CD4-positive, alpha-beta T cell (primary cell): ENCODE data around the gene HPRT1. TPM values are rescaled to one million over a fixed set of nuclear protein-coding genes. Genes with fewer than 3 reads are reported as not detected.
A peak's percentile ranks its signal among the peaks of the same experiment; 100 is the strongest.

Experiments
- ATAC-seq: fragments of 200-7000 bp; cut with Tn5 transposase; one replicate; pipeline ENCODE4 v1.10.0; 2022; ENCODE audit warnings: mild to moderate bottlenecking; ENCODE audit not compliant: poor library complexity
- CTCF ChIA-PET: fragments of 350-600 bp; sonication (Branson Sonifier 250); formaldehyde crosslinking; loops from one replicate; lab custom pipeline; 2021; ENCODE audit warnings: antibody characterized with exemption, inconsistent platforms; lab: Charles Lee
- POLR2A ChIA-PET: fragments of 350-600 bp; sonication (Branson Sonifier 250); formaldehyde crosslinking; loops from one replicate; lab custom pipeline; 2021; ENCODE audit warnings: antibody characterized with exemption, inconsistent platforms; lab: Charles Lee
- DNase-seq, 14 experiments: peaks; one replicate each; pipeline ENCODE4 v3.0.0-alpha.2; 2013 to 2020; ENCODE audit warnings: mixed read lengths in 2 of 14
- H3K27ac ChIP-seq, 2 donors: one replicate each; pipeline versions ENCODE4 v1.5.1 to v1.7.0; 2013; ENCODE audit warnings: low read length in 2 of 2, low read depth in 1 of 2, mild to moderate bottlenecking in 1 of 2
- H3K27me3 ChIP-seq, 2 experiments: 1 replicate in 1 of 2; 2 replicates in 1 of 2; pipeline versions ENCODE4 v1.6.1 to v1.7.0; 2013; ENCODE audit warnings: low read length in 2 of 2, control low read depth in 1 of 2, mild to moderate bottlenecking in 1 of 2, moderate library complexity in 1 of 2; ENCODE audit not compliant: insufficient read depth in 2 of 2, control insufficient read depth in 1 of 2
- H3K36me3 ChIP-seq: one replicate; pipeline ENCODE4 v1.6.1; 2013; ENCODE audit warnings: low read length, control low read depth; ENCODE audit not compliant: insufficient read depth
- H3K4me1 ChIP-seq: one replicate; pipeline ENCODE4 v1.6.1; 2013; ENCODE audit warnings: low read length, control low read depth; ENCODE audit not compliant: insufficient read depth
- H3K4me3 ChIP-seq: one replicate; pipeline ENCODE4 v1.5.1; 2013; ENCODE audit warnings: mild to moderate bottlenecking, low read length, moderate library complexity
- H3K9me3 ChIP-seq, 2 experiments: 1 replicate in 1 of 2; 2 replicates in 1 of 2; pipeline versions ENCODE4 v1.6.1 to v1.7.0; 2013; ENCODE audit warnings: low read length in 2 of 2, mild to moderate bottlenecking in 2 of 2, control low read depth in 1 of 2, moderate library complexity in 1 of 2; ENCODE audit not compliant: control insufficient read depth in 1 of 2, insufficient read depth in 1 of 2
- H3K27ac Mint-ChIP-seq: one replicate; pipeline ENCODE4 v1.8.0; 2020; ENCODE audit warnings: mixed read lengths
- H3K27me3 Mint-ChIP-seq: one replicate; pipeline ENCODE4 v1.8.0; 2021; ENCODE audit warnings: mixed read lengths
- H3K36me3 Mint-ChIP-seq: one replicate; pipeline ENCODE4 v1.8.0; 2021; ENCODE audit warnings: low read depth, mixed read lengths
- H3K4me1 Mint-ChIP-seq: one replicate; pipeline ENCODE4 v1.8.0; 2021; ENCODE audit warnings: low read depth, mixed read lengths
- H3K4me3 Mint-ChIP-seq: one replicate; pipeline ENCODE4 v1.8.0; 2020; ENCODE audit warnings: mild to moderate bottlenecking, mixed read lengths
- H3K9me3 Mint-ChIP-seq: one replicate; pipeline ENCODE4 v1.8.0; 2020; ENCODE audit warnings: mixed read lengths
- intact Hi-C, 2 experiments: fragments of 100-400 bp; cut with DNase I in 1 of 2; cut with micrococcal nuclease in 1 of 2; formaldehyde crosslinking; loops; one replicate each; pipeline versions ENCODE4 v1.15.1 to v1.9.0; 2023 to 2025; cut with DNase I, micrococcal nuclease
- total RNA-seq, 174 experiments: library from RNA in 2 of 174; stranded (reverse) in 2 of 174; gene quantifications; one replicate each; pipeline ENCODE4 v1.2.3 and lab custom pipeline; 2021 to 2026
- TF ChIP-seq, protein P1 (sequence below): fragments of 200-600 bp; IDR thresholded peaks from one replicate; pipeline ENCODE4 v1.8.0; 2022; ENCODE audit warnings: antibody characterized with exemption, mild to moderate bottlenecking

Gene HPRT1
- total RNA-seq, 2 experiments from 2014 or later, result 14.1 to 15.5 TPM

DNA sequence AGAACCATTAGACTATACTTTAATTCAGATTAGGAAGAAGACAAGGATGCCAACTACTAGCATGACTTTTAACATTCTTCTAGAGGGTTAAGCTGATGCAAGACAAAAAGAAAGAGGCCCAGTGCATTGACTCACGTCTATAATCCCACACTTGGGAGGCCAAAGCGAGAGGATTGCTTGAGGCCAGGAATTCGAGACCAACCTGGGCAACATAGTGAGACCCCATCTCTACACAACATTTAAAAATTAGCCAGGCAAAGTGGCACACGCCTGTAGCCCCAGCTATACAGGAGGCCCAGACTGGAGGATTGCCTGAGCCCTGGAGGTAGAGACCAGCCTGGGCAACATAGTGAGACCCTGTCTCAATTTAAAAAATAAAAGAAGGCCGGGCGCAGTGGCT lies 40.2 kb upstream of the HPRT1 start:
- DNase-seq (no peak), ATAC-seq (no peak)
- Mint-ChIP-seq H3K4me1 (no peaks in the 10 kb centered on the region), H3K27me3 (no peaks in the 10 kb centered on the region), H3K27ac (no peak overlapping the region), H3K36me3 (peaks cover 40% of the 10 kb centered on the region), H3K9me3 (no peaks in the 10 kb centered on the region), H3K4me3 (no peak overlapping the region)
- ChIA-PET POLR2A (no interaction called here), CTCF (no interaction called here)
- TF ChIP-seq, protein P1, sequence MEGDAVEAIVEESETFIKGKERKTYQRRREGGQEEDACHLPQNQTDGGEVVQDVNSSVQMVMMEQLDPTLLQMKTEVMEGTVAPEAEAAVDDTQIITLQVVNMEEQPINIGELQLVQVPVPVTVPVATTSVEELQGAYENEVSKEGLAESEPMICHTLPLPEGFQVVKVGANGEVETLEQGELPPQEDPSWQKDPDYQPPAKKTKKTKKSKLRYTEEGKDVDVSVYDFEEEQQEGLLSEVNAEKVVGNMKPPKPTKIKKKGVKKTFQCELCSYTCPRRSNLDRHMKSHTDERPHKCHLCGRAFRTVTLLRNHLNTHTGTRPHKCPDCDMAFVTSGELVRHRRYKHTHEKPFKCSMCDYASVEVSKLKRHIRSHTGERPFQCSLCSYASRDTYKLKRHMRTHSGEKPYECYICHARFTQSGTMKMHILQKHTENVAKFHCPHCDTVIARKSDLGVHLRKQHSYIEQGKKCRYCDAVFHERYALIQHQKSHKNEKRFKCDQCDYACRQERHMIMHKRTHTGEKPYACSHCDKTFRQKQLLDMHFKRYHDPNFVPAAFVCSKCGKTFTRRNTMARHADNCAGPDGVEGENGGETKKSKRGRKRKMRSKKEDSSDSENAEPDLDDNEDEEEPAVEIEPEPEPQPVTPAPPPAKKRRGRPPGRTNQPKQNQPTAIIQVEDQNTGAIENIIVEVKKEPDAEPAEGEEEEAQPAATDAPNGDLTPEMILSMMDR, result no peak
- Histone ChIP-seq H3K36me3 (peaks cover 40% of the 10 kb centered on the region), H3K27ac (no peak overlapping the region), H3K9me3 (no peaks in the 10 kb centered on the region), H3K27me3 (no peaks in the 10 kb centered on the region), H3K4me1 (no peaks in the 10 kb centered on the region), H3K4me3 (no peak overlapping the region)
- intact Hi-C loops, result no loop called here

DNA sequence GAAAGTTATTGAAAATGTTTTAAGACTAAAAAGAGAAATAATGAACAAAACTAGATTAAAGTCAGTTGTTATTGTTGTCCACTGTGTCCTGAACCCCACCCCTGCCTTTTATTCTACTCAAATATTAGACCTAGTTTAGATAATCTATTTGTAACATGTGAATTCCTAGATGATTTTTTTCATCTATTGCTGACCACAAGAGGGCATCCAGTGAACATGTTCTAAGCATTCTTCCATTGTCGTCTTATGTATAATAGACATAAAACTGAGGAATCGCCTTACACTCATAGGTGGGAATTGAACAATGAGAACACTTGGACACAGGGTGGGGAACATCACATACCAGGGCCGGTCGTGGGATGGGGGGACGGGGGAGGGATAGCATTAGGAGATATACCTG lies 36.4 kb upstream of the HPRT1 start:
- Histone ChIP-seq H3K4me1 (no peaks in the 10 kb centered on the region), H3K4me3 (no peak overlapping the region), H3K27ac (no peak overlapping the region), H3K27me3 (no peaks in the 10 kb centered on the region), H3K9me3 (no peaks in the 10 kb centered on the region), H3K36me3 (peaks cover 15% of the 10 kb centered on the region)
- H3K4me1 Mint-ChIP-seq, result no peaks in the 10 kb centered on the region
- no peak overlapping the region for H3K4me3 Mint-ChIP-seq
- intact Hi-C loops, result no loop called here
- DNase-seq (peak in 1 of 14 experiments; percentile 0), ATAC-seq (no peak)
- ChIA-PET POLR2A (no interaction called here), CTCF (no interaction called here)
- H3K9me3 Mint-ChIP-seq, result no peaks in the 10 kb centered on the region
- H3K27ac Mint-ChIP-seq, result no peak overlapping the region
- no peaks in the 10 kb centered on the region for H3K27me3 Mint-ChIP-seq
- TF ChIP-seq, protein P1, result no peak
- H3K36me3 Mint-ChIP-seq, result peaks cover 22% of the 10 kb centered on the region

DNA sequence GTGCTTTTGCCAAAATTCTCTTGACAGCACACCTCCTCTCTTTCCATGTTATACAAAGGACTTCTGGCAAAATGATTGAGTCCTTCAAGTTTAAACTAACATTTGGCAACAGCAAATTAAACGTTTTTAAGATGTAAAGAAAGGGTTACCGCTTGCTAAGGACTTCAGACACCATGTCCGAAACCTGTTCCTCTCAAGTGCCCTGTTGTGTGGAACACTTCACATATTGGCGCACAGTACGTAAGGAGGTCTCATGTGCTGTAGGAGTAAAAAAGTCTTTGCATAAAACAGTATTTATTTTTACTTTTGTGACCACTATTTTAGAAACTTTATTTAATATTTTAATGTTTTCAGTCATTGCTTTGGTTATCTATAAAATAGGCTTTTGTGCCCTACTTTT lies 33.7 kb upstream of the HPRT1 start:
- H3K9me3 ChIP-seq, result no peaks in the 10 kb centered on the region
- H3K4me3 Mint-ChIP-seq, result no peak overlapping the region
- TF ChIP-seq, protein P1, result no peak
- no peaks in the 10 kb centered on the region for H3K27me3 ChIP-seq
- H3K9me3 Mint-ChIP-seq, result no peaks in the 10 kb centered on the region
- H3K4me3 ChIP-seq, result no peak overlapping the region
- H3K4me1 ChIP-seq, result no peaks in the 10 kb centered on the region
- peaks cover 8% of the 10 kb centered on the region for H3K36me3 ChIP-seq
- POLR2A ChIA-PET, result no interaction called here
- peaks cover 40% of the 10 kb centered on the region for H3K36me3 Mint-ChIP-seq
- no peak overlapping the region for H3K27ac ChIP-seq
- no peak for DNase-seq
- no peak overlapping the region for H3K27ac Mint-ChIP-seq
- ATAC-seq, result no peak
- H3K27me3 Mint-ChIP-seq, result no peaks in the 10 kb centered on the region
- CTCF ChIA-PET, result no interaction called here
- no peaks in the 10 kb centered on the region for H3K4me1 Mint-ChIP-seq
- intact Hi-C loops, result no loop called here
